HTERT RPE-1 (cell line): ENCODE results near the gene ERG.

Experiments
- in situ Hi-C: fragments of 300-500 bp; cut with MboI; formaldehyde crosslinking; loops from 4 replicates; pipeline ENCODE4 v1.14.3; 2020; ENCODE audit warnings: low sequenced_read_pairs

Gene ERG

DNA sequence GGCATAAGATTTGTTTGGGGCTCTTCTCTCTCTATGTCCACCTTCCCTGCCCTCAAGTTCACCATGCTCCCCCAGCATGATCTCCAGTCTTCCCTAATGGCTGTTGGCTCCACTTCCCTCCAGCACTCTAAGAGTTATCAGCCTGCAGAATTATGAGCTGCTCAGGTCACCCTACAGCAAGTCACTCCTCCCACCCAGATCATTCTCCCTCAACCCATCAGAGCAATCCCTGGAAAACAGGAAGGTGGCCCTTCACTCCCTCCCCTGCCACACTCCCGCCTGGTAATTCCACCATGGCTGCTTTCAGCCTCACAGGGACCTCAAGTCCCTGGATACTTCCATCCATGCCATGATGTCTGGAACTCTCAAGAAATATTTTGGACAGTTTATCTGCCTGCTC is 137.0 kb downstream of the ERG start:
- in situ Hi-C loops, result no loop called here

DNA sequence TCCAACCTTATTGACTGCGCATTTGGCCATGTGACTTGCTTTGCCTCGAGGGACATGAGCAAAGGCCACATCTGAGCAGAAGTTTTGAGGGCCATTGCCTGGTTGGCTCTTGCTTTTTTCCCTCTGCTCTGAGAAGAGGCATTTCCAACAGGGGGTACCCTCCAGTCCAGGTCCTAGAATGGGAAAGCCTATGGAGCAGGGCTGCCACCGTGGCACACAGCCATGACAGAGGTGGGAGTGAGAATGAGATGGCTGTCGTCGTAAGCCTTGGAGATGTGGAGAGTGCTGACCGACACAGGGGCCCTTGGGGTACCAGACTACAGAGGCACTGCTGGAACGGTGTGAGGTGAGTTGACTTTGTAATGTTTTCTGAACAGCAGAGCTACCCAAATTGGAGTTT is 138.4 kb downstream of the ERG start:
- in situ Hi-C loops, result no loop called here

DNA sequence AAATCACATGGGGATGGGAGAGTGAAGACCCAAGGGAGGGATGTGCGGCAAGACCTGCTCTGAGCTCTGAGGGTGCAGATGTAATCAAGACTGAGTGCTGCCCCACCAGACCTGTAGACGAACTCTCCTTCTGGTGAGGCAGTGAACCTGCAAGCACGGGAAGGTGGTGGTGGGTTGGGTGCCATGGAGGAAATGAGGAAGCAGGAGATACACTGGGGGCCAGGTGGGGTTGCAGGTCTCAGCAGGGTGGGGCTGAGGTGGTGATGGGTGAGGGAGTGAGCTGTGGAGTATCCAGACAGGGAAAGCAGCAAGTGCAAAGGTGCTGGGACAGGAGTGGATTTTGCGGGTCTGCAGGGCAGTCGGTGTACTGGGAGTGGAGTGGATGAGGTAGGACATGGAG is 139.2 kb downstream of the ERG start:
- in situ Hi-C loops, result no loop called here

DNA sequence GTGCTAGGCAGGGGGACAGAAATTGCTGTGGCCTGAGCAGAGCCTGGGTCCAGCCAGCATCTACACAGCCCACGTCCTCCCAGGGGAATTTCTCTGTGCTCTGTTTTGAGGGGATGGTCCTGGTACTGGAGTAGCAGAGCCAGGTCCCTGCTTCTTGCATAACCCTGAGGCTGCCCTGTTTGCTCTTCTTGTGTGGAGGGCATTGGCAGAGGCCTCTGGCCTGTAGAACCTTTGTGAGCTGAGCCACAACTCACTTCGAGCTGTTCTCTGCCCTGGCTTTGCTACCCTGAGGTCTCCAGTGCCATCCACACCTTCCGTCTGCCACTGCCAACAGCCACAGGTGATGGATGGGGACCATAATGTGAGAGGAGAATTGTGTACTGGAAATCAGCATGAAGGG is 139.6 kb downstream of the ERG start:
- in situ Hi-C loops, result no loop called here

DNA sequence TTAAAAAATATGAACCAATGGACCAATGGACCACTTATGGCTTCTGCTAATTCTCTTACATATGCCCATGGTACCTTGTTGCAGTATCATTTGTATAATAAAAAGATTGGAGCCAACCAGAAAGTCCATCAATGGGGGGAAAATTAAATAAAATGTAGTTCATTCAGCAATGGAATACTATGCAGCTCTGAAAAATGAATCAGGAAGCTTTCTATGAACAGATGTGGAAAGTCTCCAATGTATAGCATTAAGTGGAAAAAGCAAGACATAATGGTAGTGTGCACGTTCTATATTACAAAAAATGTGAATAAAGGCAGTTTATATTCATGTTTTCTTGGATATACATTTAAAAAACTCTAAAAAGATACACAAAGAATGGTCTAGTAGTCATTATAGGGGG is 140.2 kb downstream of the ERG start:
- in situ Hi-C loops, result no loop called here

DNA sequence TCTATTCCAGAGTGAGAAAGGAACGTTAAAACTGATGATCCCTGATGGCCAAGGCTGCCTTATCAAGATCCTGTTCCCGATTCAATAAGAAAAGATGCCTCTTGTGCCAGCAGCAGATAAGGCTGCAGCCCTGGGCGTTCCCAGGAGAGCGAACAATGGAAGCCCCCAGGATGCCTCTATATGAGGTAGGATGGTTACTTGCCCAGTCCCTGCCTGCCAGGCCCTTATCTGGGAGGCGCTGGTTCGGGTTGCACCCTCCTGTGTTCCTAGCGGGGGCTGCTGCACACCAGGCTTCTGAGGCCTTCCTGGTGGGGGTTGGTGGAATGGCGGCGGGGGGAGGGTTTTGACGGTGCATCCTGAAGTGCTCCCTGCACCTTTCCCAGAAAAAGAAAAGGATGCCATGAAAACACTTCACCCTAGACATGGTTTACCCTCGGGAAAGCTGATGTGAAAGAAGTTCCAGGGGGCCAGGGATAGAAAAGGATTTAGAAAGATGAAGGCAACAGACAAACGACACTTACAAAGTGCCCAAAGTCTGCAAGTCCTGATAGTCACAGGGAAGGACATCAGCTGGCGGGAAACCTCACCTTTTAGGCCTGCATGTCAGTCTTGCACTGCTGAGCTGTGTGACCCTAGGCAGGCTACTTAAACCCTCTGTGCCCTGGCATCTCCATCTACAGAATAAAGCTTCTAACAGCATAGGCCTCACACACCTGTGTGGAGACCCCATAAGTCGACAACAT is 141.2 kb downstream of the ERG start:
- in situ Hi-C loops, result no loop called here

DNA sequence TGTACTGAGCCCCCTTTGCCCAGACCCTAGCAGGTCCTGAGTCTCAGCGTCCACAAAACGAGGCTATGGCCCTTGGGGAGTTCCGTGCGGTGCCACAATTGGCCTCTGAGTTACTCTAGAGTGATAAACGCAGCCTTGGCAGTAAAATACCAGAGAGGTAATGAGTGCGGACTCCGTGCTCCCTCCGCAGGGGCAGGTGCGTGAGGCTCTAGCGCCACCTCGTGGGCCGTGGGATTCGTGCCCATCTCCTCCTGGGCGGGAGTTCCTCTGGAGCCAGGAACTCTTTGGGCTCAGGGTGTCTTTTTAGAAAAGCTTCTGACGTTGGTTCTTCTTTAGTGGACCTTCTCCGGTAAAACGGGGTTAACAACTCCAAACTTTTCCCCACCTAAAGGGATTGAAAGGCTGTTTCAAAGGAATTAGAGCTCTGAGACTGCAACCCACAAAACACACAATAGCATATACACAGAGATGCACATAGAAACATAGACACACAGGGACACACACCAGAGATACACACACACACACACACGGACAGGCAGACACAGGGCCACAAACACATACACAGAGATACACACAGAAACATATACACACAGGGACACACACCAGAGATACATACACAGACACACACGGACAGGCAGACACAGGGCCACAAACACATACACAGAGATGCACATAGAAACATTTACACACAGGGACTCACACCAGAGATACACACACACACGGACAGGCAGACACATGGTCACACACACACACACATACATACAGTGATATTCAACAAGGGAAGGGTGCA is 142.1 kb downstream of the ERG start:
- in situ Hi-C loops, result no loop called here

DNA sequence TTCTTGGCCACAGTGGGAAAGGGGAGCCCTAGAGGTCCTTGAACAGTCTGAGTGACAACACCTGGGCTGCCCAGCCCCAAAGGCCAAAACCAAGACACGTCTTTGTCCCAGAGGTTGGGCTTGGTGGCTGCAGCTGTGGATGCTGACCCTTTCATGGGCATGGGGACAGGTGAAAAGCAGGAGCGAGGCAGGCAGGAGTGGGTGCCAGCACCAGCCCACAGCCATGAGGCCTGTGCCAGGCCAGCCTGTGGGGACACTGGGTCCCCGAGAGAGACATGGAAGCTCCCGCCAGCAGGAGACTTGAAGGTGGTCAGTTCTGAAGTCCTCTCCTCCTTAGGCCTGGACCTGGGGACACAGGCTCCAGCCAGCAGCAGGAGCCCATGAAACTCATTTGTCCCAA is 142.9 kb downstream of the ERG start:
- in situ Hi-C loops, result no loop called here

DNA sequence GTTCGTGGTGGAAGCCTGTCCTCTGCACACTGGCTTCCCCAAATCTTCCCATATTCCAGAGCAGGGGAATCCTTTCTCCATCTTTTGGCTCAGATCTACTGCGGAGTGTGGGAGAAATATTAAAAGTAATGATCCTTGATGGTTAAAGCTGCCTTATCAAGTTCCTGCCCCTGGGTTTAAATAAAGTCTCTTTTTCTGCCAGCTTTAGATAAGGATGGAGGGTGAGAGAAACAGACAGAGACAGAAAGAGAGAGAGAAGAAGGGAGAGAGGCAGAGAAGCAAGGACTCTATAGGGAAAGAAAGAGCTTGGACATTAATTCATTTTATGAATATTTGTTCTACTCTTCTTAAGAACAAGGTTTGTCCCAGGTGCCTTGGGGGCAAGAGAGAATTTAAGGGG is 143.5 kb downstream of the ERG start:
- in situ Hi-C loops, result no loop called here

DNA sequence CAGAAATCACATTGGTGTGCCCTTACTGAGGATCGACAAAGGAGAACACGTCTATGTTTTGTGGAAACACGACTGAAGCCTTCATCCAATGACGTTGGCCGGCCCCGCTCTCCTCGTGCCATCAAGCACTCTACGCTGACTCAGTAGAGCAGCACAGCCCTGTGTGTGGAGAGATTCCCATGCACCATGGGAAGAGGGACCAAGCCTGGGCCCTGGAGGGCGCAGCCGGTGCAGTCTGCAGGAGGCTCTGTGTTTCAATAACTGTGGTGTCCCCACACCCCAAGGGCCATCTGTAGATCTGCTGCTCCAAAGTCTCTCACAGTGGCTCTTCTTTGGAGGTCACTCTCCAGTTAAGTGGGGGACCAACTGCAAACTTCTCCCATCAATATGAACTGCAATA is 144.0 kb downstream of the ERG start:
- in situ Hi-C loops, result no loop called here

DNA sequence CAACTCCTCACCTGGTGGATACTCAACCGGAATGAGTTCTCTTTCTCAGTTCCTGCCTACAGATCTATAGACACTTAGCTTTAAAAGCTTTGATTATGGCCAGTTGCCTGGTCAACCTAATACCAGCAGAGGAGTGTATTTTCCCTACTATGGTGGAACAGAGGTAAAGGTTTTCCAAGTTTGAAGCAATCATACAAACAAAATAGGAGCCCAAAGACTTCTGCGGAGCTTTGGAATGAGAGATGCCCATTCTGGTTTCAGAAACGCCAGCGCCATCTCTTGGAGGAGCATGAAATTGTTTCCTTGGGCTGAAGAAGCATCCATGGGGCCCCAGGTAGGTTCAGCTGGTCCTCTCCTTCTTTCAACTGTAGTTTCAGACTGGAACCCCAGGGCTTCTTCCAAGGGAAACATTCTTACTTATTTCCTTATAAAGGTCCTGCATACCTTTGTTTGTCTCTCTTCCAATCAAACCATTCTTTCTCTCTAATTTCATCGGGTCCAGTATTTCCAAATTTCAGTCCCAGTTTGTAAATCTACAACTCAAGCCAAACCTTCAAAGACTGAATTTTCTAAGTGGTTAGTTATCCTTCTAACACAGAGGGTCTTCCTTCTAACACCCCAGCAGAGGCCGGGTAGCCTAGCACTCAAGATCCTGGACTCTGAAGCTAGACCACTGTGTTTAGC is 145.6 kb downstream of the ERG start:
- in situ Hi-C loops, result no loop called here

DNA sequence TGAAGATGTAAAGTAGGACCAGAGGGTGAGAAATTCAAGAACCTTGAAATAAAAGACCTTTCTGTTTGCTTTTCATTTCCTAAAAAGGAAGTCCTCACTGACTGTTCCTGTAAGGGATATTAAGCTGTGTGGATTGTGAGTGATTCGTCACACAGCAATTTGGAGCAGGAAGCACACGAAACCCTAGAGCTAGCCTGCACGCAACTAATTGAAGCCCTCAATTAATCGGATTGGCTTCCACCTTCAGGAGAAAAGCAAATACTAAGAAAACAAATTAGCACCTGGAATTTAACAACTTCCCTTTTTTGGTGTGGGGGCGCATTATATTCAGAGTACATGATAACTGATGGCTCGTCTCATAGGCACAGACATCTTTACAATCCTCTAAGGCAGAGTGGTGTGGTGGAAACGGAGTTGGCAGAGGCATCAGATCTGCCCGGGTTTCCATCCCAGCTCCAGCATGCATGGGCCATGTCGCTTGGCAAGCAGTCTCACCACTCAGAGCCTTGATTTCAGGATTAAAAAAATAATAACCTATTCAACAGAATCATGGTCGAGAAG is 146.2 kb downstream of the ERG start:
- in situ Hi-C loops, result no loop called here

DNA sequence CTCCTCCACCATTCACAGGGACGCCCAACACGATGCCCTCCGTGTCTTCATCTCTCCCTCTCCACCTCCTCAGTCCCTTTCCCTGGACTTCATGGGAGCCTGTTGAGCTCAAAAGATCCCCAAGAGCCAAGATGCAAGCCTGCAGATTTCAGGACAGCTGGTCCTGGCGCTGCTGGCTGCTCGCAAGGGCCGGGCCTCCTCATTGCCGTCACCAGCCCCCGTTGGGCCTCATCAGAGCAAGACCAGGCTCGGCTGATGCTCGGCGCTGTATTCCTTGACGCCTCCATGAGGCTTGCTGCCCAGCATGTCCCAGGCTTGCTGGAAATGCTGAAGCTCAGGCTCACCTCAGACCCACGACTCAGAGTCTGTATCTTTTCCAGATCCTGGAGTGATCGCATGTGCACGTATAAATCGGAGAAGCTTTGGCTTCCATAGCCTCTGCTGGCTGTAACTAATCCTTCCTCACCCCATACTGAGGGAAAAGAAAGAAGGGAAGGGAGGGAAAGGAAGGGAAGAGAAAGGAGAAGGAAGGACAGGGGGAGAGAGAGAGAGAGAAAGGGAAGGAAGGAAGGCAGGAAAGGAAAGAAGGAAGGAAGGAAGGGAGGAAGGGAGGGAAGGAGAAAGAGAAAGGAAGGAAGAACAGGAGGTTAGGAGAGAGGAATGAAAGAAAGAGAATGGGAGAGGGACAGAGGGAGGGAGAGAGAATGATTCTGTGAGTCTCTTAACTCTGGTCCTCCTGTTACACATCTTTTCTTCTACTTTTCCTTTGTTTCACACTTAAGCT is 146.9 kb downstream of the ERG start:
- in situ Hi-C loops, result no loop called here

DNA sequence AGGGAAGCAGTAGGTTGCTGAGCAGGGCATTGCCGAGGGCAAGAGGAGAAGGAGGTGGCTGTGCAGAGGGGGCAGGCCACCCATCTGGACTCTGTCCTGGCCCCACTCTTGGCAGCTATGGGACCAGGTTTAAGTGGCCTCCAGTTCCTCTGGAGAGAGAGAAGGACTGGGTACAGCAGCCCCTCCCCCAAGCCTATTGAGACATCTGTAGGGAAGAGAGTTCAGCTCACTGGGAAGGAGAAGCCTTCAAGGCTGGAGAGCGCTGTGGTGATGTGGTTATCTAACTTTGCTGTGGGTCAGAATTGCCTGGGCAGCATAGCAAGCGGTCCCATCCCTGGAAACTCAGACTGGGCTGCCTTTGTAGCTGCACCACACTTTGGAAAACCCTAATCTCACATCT is 147.6 kb downstream of the ERG start:
- in situ Hi-C loops, result no loop called here

DNA sequence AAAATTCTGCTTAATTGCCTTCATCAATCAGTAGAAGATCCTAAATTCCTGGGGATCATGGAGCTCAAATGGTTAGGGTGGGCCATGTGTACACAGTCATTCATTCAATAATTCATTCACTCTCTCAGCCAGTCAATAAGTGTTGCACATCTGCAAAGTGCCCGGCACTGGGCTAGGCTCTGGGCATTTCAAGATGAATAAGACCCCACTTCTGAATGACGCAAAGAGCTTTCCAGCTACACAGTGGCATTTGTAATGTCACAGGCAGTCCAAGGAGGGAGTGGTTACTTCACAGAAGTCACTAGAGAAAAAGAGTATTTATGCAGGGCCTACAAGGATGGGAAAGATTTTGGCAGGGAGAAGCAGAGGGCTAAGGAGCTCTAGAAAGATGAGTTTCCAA is 148.3 kb downstream of the ERG start:
- in situ Hi-C loops, result no loop called here

DNA sequence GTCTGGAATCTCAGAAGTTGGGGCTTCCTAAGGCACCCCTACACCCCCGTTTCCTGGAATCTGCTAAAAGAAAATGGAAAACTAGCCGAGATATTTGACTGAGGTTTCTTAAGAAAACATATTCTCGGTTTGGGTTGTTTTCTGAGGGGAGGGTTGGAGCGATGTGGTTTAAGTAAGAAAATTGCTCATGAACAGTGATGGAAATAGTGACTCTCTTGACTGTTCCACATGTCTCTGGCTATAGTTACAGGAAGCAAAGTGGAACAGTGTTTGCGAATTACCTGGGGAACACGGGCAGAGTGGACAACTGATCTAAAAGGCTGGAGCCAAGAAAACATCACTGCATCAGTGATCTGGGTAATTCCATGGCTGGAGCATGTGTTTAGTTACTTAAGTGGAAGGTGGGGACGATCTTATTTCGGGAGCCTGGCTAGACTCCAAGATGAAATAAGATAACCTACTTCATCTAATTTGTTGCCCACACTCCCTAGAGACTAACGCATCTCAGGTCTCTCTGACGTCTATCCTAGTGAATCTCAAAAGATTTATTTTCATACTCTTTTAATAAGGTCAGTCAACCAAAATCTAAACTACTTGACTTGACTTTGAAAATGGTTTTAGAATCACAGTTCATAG is 149.0 kb downstream of the ERG start:
- in situ Hi-C loops, result no loop called here

DNA sequence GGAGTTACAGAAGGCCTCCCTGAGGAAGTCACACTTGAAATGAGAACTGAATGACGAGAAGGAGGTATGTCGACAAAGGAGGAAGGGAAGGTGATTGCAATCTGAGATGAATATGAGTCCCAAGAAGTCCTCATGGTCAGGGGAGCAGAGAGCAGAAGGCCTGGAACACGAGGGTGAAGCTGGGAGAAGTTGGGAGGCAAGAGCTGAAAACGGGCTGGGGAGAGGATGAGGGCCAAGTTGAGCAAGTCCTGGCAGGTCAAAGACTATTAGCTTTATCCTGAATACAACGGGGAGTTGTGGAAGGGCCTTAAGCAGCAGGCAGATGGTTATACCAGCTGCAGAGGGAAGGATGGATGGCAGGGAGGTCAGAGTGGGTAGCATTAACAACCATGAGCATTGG is 152.0 kb downstream of the ERG start:
- in situ Hi-C loops, result no loop called here

DNA sequence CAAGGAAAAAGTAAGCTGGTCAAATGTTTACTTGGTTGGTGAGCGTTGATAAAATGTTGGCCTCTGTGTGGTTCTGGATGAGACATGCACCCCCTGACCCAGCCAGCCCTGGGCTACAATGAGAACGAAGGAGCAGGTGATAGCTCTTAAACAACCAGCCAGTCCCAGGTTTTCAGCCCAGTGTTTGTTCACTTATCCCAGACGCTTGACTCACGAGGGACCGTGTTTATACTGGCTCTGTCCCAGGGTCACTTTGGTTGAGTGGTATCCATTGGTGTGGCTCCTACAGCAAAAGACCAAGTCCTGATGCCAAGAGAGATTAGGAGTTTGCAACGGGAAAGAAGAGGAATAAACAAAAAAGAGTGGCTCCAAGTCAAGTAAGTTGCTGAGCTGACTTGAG is 154.6 kb downstream of the ERG start:
- in situ Hi-C loops, result no loop called here

DNA sequence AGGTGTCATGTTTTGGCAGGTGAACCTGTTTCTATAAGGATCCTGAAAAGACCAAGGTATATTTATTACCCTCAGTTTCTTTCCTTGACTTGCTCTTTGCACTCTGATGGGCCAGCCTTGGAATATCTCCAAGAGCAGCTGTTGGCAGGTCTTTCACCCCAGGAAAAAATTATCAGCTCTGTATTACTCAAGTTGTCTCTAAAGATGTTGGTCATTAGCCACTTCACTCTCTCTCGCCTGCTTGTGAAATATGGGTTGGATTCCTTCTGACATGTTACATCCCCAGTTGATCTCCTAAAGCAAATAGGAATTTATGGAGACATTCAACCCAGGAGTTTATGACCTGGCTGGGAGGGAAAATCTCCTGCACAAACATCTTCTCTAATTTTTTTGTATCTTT is 155.5 kb downstream of the ERG start:
- in situ Hi-C loops, result no loop called here

DNA sequence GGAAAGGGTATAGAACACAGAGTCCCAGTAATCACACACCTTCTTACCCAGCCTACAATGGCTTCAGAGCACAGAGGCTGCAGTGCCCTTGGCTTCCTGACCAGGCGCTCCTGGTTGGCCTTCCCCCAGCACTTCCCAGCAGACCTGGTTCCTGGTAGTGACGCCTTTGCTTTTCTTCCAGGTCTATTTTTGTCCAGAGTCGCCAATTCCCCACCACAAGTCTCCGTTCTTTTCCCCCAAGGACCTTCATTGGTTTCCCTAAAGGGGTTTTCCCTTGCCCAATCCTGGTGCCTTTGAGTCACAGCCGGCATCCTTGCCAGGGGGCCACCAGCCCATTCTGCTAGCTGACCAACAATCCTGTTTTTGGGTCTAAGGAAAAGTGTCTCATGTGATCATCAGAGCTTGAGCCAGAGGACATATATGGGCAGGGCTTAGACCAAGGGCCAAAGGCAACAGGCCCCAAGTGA is 156.7 kb downstream of the ERG start:
- in situ Hi-C loops, result no loop called here
